NCI-H2196 treated with DMSO at 0.1 percent for 48 hours (cell line): Measurements from ENCODE around the gene RPS6KA6.
"Not testable (repeated sequence)": the region's sequence is repeated elsewhere in the genome, so short reads cannot be mapped to it uniquely, and the experiment has no call there.

ENCODE experiments used
- DNase-seq: peaks from one replicate; lab custom pipeline; 2025; ENCODE audit not compliant: unreplicated experiment; lab: John Stamatoyannopoulos, UW

RPS6KA6 gene

DNA sequence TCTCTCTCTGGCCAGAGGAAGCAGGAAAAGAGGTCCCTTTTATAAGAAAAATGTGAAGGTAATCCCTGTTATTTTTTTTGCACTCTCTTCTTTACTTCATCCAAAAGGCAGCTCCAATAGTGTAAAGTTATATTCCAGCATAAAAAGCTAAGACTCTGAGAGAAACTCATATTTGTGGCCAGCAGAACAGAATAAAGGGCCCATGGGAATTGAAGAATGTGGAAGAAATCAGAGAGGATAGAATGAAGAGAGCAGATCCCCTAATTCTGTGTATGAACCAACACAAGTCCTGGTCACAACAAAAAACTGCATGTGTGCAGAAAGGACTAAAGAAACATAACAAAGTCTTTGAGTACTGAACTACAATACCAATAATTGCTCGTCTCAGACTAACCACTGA lies 22.3 kb downstream of the RPS6KA6 start:
- no peak for DNase-seq

DNA sequence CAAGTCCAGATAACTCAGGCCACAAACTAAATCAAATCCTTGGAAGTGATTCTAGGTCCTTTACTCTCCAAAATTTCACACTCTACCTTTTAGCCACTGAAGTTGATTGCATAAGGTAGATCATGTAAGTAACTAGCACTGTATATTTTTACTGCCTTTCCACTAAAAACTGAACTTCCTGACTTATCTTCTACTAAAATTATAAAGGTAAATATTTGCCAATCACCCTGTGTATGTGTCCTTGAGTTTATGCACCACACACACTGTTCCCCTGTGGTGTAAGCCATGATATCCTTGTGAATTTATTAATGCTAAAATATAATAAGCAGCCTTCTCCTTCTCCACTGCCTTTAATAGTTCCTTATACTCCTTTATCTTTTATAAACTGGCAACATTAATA lies 25.6 kb downstream of the RPS6KA6 start:
- DNase-seq: no peak

DNA sequence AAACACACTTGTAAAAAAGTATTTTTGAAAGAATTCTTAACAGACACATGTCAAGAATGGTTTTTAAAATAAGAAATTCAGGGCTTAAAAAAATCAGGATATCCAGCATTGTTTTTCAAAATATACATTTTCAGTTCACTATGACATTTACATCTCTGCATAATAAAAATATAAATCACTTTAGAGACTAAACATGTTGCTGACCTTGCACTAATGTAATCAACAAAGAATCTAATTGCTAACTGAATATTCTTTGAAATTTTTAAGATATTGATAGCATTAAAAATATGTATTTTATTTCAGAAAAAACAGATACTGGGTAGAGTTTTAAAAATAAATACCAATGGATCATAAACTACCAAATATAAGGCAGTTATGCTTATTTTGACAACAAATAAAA lies 26.4 kb downstream of the RPS6KA6 start:
- no peak for DNase-seq

DNA sequence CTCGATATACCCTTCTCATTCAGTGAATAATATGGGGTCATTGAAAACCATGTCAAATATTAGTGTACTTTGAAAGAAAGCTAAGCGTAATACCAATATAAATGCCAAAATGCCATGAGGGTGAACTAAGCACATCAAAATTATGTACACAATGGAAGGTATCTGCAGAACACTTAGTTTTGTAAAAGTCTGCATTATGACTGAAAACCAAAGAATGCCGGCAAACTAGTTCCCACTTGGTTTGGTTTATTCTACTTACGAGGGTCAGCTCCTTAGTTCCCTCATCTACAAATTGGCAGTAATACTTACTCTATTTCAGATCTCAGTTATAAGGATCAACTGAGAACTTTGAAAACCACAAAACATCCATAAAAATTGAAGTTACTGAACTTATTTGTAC lies 27.3 kb downstream of the RPS6KA6 start:
- no peak for DNase-seq

DNA sequence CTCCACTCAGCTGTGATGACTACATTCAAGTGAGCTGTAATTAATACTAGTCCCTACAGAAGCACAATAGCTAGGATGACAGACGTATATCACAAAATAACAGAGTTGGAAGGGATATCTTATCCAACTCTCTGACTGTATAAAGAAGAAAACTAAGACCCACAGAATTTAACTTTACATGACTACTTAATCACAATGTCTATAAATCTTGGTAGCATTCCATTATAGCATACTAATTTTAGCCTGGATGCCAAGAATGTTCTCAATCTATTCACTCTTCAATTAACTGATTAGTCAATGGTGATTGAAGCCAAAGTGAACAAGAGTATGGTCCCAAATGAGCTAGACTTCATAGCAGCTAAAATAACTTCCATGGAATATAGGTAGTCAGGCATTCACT lies 31.2 kb downstream of the RPS6KA6 start:
- DNase-seq: no peak

DNA sequence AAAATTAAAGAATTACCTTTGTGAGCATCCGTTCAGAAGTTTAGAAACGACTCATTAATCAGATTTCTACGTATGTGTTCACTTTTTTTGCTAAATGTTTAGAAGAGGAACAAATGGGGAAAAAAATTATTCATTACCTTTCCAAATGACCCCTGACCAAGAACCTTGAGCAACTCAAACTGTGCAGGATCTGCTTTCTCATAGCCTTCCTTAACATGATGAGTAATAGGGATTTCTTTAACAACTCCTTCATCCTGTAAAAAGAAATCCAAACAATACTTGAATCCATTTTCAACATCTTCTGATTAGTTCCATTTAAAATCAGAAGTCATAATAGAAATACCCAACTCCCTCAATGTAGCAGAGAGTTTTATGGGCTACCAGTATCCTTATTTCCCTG lies 32.1 kb downstream of the RPS6KA6 start:
- DNase-seq: no peak

DNA sequence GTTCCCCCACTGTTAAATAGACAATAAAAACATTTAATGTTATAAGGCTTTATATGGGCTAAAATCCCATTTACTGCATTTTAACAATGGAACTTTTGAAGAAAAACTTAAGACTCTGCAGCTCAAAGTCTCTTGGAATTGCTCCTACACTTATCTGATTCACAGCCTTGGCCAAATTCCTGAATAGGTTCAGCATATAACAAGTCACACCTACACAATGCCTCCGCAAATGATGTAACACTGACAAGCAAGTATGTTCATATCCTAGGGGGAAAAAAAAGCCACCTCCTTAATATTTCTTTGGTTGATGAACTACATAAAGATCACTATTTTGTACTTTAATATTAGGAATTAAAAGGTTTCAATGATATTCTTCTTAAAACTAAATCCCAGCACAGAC lies 34.5 kb downstream of the RPS6KA6 start:
- DNase-seq: no peak

DNA sequence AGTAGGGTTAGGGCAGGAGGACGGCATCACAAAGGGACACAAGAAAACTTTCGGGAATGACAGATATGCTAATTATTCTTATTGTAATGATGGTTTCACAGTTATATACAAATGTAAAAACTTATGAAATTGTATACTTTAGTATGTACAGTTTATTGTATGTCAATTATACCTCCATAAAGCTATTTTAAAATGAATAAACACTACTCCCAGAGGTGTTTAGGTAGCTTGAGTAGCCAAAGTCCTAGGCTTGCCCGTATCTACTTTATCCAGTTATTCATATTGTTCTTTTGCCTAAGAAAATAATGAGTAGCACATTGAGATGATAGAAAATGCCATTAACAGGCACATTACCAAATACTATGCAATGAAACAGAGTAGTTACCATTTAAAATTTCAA lies 43.0 kb downstream of the RPS6KA6 start:
- no peak for DNase-seq

DNA sequence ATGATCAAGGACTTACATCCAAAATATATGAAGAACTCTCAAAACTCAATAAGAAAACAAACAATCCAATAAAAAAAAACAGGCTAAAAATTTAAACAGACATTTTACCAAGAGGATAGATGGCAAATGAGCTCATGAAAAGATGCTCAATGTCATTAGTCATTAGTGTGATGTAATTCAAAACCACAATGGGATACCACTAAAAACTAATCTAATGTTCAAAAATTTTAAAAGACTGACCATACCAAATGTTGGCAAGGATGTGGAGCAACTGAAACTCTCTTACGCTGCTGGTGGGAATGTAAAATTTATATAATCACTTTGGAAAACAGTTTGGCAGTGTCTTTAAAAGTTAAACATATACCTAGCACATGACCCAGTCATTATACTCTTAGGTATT lies 43.7 kb downstream of the RPS6KA6 start:
- no peak for DNase-seq

DNA sequence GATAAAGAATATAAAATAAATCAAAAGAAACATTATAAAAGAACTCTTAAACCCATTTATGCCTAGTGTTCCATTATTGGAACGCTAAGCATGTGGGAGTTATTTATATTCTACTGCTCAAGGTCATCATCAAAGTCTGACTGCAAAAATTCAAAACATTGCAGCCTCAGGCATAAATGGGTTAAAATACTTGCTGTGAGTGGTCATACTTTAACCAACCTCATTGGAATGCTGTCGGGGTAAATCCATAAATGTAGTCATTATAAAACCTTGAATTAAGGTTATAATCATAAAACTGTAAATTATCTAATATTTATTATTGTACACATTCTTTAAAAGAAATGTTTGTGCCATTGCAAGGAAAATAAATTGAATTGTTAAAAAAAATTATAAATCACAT lies 55.0 kb downstream of the RPS6KA6 start:
- DNase-seq: no peak

DNA sequence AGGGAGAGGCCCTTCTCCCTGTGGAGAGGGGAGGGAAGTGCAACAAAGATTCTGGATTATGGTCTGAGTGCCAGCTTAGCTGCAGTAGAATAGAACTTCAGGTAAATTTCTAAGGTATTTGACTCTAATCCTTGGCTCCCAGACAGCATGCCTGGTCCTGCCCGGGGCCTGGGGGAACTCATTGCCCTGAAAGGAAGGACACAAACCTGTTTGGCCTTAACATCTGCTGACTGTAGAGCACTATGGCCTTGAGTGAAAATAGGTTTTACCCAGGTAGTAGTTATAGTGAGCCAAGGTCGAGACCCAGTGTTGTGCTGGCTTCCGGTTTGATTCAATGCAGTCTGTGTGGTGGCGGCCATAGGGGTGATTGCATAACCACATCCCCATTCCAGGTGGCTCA lies 64.4 kb downstream of the RPS6KA6 start:
- DNase-seq: no peak

DNA sequence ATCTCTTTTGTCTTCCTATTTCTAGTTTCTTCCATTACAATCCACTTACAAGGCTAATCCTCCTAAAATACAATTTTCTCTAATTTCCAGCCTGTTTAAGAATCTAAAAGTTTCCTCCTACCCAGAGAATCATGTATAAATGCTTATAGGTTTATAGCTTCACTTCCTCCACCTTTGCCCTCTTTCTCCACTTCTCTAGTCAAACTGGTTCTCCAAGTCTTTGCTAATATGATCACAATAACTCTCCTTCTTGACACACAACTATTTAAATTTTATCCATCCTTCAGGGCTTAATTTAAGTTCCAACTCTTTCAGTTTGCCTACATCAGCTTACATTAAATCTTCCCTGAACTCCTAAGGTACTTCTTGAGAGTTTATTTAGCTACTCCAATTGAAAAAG lies 69.2 kb downstream of the RPS6KA6 start:
- no peak for DNase-seq

DNA sequence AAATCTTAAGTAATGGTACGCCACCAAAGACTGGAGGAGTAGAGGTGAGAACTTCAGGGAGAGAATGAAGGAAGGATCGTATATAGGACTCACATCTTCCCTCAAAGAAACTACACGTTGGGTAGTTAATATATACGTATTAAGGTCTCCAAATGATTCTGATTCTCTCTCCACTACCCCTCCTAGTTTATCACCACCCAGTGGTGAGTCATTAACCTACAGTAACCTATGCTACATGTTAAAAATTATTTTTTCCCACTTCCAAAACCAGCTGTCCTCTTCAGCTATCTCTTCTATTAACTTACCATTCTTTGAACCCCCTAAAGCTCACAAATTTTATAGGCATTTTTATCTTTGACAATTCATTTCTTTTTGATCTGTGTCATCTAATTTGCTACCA lies 69.7 kb downstream of the RPS6KA6 start:
- no peak for DNase-seq

DNA sequence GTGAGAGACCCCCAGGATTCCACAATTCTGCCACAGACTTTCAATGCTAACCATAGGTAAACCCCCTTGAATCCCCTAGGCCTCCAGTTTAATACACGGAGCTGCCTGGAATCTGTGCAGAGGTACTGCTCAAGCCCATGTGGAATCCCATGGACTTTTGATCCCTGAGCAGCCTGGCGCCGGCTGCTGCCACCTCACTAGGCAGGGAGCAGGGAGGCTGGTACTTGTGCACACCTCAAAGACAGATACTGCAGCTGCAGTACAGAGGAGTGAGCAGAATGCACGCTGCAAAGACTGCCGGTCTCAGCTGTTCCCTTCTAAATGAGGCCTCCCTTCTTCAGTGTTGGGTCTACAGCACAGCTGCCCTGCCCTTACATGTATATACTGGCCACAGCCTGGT lies 79.4 kb downstream of the RPS6KA6 start:
- no peak for DNase-seq

DNA sequence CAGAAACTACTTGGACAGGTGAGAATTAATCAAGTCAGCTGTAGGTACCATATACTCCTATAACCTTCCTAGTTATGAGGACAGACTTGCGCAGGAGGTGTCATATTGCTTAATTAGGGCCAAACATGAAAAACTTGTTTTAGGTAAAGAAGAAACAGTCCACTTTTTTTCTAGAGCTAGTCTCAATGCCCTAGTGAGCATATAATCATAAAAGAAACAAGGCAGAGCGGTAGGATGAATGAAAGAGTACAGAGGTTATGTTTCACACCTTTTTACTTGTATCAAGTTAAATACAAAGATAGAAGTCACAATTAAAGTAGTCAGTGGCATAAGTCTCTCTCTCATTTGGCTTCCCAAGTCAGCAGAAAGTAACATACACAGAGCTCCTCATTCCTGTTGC lies 88.9 kb downstream of the RPS6KA6 start:
- DNase-seq: no peak

DNA sequence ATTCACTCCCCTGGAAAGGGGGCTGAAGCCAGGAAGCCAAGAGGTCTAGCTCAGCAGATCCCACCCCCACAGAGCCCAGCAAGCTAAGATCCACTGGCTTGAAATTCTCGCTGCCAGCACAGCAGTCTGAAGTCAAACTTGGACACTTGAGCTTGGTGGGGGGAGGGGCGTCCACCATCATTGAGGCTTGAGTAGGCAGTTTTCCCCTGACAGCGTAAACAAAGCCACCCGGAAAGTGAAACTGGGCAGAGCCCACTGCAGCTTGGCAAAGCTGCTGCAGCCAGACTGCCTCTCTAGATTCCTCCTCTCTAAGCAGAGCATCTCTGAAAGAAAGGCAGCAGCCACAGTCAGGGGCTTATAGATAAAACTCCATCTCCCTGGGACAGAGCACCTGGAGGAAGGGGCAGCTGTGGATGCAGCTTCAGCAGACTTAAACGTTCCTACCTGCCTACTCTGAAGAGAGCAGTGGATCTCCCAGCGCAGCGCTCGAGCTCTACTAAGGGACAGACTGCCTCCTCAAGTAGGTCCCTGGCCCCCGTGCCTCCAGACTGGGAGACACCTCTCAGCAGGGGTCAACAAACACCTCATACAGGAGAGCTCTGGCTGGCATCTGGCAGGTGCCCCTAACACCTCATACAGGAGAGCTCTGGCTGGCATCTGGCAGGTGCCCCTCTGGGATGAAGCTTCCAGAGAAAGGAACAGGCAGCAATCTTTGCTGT lies 108.4 kb downstream of the RPS6KA6 start:
- DNase-seq: not testable (repeated sequence)

DNA sequence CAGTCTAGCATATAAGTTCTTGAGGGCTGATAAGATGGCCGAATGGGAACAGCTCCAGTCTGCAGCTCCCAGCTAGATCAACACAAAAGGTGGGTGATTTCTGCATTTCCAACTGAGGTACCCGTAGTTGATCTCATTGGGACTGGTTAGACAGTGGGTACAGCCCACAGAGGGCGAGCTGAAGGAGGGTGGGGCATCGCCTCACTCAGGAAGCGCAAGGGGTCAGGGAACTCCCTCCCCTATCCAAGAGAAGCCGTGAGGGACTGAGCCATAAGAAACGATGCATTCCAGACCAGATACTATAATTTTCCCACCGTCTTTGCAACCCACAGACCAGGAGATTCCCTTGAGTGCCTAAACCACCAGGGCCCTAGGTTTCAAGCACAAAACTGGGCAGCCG lies 109.0 kb downstream of the RPS6KA6 start:
- no peak for DNase-seq

DNA sequence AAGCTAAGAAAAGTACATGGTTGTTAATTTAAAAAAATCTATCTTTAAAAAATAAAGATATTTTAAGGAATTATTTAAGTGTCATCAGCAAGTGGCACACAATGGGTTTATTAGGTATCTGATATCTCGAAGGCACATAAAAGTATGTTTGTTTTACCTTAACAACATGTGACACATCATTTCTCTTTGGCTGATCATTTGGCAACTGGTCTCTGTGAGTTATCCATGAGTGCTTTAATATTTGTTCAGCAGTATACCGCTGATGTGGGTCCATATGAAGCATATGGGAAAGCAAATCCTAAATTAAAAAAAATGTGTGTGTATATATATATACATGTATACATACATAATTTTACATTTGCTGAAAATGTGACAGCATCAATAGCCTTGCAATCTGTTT lies 123.2 kb downstream of the RPS6KA6 start:
- no peak for DNase-seq

DNA sequence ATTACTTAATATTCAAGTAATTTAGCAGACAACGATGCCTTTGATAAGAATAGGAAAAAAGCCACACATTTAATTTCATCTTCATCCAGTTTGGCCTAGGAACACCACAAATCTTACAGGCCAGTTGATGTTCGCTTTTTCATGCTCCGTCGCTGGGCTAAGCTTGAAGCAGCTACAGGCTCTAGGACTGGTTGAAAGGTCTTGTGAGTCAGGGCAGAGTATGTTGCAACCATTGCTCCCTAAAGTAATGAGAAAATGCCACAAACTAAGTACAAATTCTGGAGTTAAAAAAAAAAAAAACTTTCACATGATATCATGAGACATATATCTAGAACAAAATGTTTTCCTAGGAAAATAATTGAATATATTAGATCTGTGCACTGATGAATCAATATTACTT lies 123.8 kb downstream of the RPS6KA6 start:
- DNase-seq: no peak

DNA sequence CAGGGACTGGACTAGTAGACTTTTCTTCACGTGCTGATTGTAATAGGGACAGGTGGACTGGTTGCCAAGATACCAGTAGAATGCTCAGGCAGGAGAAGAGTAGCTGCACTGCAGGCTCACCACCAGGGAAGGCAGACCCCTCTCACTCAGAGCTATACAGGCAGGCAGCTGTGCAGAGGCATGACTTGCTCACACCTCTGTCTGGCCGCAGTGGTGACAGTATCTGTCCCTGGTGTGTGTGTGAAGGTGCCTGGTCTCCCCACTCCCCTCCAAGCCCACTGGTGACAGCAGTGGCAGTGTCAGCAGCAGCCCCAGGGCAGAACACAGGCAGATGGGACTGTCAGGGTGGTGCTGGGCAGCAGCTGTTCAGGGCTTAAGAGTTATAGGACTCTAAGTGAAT lies 140.7 kb downstream of the RPS6KA6 start:
- no peak for DNase-seq

DNA sequence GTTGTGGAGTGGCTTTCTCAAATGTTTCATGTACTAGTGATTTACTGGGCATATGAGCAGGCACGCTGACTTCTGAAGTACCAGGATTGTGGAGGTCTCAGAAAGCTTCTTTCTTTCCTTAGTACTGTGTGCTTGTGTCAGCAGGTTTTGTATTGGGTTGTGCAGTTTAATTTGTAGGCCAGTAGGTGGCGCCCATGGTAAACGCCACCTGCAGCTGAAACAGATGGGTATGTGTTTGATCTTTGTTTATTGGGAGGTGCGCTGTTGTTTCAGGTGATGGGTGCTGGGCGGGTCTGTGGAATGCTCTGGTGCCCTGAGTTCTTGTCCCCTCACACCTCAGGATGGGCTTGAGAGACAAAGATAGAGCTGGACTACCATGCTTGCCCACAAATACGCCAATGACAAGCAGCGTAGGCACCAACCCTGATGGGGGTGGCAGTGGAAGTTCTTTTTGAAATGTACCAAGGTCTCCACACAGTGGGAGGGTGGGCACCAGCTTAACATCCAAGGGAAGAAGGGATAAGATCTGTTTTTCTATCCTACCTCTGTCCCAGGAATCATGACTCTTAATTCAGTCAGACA lies 141.5 kb downstream of the RPS6KA6 start:
- DNase-seq: peak; percentile 5

DNA sequence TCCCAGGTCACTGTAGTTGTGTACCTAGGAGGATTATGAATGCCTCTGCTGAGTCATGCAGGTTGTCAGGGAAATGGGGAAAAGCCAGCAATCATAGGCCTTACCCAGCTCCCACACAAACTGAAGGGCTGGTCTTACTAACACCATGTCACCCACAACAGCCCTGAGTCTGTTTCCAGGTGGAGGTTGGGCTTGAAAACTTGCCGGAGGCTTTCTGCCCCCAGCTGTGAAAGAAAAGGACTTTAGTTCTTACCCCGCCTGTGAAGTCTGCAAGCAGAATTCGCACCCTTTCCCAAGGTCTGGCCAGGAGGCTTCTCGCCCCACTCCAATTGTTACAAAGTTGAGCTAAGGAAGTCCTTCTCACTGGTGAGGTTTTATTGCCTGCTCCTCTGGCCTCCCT lies 143.9 kb downstream of the RPS6KA6 start:
- DNase-seq: no peak
